Activated T-cell treated with anti-CD3 and anti-CD28 coated beads, Interleukin-2, amount 50 U/mL, for 72 hours (primary cell): ENCODE results near the gene CNGB1. TPM values are rescaled to one million over a fixed set of nuclear protein-coding genes. Genes with fewer than 3 reads are reported as not detected.
"Not testable (repeated sequence)": the region's sequence is repeated elsewhere in the genome, so short reads cannot be mapped to it uniquely, and the experiment has no call there.

Experiments
- ATAC-seq, 2 donors: fragments of 150-1000 bp; cut with Tn5 transposase; replicated peaks in 1 of 2; 2 replicates each; pipeline ENCODE4 v1.10.0; 2021; ENCODE audit warnings: moderate library complexity in 2 of 2, mild to moderate bottlenecking in 1 of 2
- DNase-seq, 2 donors: peaks; one replicate each; pipeline ENCODE4 v3.0.0; 2021 to 2022; ENCODE audit warnings: mixed read lengths in 1 of 2
- H3K27ac Mint-ChIP-seq: one replicate; pipeline ENCODE4 v1.8.0; 2022; ENCODE audit warnings: mild to moderate bottlenecking, moderate library complexity, mixed read lengths
- H3K27me3 Mint-ChIP-seq: one replicate; pipeline ENCODE4 v1.8.0; 2022; ENCODE audit warnings: low read depth, mixed read lengths
- H3K36me3 Mint-ChIP-seq, 2 donors: one replicate each; pipeline ENCODE4 v1.8.0; 2022; ENCODE audit warnings: mixed read lengths in 2 of 2, mild to moderate bottlenecking in 1 of 2; ENCODE audit not compliant: insufficient read depth in 2 of 2
- H3K4me1 Mint-ChIP-seq: one replicate; pipeline ENCODE4 v1.8.0; 2022; ENCODE audit warnings: low read depth, mixed read lengths
- H3K4me3 Mint-ChIP-seq, 2 donors: one replicate each; pipeline ENCODE4 v1.8.0; 2022; ENCODE audit warnings: mild to moderate bottlenecking in 2 of 2, mixed read lengths in 2 of 2, moderate library complexity in 2 of 2
- H3K9me3 Mint-ChIP-seq, 2 donors: one replicate each; pipeline ENCODE4 v1.8.0; 2022; ENCODE audit warnings: mixed read lengths in 2 of 2
- total RNA-seq, 2 donors: library from RNA; stranded (reverse); gene quantifications; one replicate each; pipeline ENCODE4 v1.2.3, GENCODE V29; 2022

The CNGB1 gene
- total RNA-seq, 2 donors from 2014 or later: not detected

DNA sequence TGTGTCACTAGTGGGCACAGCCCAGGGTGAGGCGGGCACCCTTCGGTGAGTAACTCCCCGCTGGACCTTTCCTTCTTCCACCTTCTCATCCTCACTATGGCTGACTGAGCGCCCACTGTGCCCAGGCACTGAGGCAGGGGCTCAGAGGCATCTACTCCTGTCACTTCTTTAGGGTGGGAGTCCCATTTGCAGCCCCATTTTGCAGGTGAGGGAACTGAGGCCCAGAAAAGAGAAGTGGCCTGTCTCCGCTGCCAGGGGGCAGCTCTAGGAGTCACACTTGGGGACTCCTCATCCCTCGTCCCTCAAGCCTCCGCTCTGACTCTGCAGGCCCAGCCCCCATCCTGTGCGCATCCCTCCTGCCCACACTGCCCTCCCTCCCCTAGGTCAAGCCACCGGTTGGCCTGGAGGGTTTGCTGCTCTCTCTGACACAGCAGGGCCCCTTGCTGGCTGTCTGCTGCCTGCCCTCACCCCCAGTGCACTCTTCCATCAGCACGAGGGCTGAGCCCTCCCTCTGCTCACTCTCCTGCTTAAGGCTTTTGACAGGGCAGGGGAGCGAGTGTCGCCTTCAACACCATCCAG lies 62.4 kb downstream of the CNGB1 start:
- no peaks in the 10 kb centered on the region for H3K36me3 Mint-ChIP-seq
- H3K4me1 Mint-ChIP-seq: no peaks in the 10 kb centered on the region

DNA sequence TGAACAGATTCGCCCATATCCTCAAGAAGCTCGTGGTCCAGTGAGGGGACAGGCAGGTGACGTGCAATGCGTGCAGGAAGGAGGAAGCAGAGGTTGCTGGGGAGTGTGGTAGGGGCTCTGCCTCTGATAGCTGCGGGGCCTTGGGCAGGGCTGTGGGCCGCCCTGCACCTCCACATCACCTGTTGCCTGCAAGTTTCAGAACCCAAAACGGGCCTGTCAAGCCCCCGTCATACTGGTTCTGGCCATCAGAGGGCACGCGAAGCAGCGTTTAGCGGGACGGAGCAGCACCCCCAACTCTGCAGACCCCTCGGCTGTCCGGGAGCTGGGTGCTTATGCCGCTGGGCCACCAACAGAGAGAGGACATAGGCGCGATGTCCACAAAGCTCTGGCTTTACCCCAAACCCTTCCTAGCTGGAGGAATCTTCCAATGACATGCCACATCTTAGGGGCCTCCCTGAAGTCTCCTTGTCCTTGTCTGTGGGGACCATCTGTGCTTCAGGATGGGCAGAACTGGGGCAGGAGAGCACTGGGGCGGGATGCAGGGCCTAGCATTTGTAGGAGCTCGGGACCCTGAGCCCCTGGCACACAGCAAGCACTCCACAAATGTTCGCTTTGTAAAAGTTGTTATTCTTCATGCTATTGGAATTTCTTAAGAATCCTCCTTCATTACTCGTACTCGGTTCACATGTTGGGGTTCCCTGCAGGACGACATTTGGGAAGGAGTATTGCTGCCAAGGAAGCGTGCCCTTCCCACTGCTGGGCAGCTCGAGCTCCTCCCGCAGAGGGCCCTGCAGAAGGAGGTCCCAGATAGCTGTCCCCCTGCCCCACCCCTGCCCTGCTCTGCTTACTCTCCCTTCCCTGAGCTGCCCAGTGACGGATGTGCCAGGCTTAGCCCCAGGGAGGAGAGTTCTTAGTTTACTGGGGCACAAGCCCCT lies 64.3 kb downstream of the CNGB1 start:
- no peak overlapping the region for H3K4me3 Mint-ChIP-seq
- peak; percentile 45 to 60 for ATAC-seq
- peaks cover 7% of the 10 kb centered on the region for H3K27me3 Mint-ChIP-seq
- H3K27ac Mint-ChIP-seq: no peak overlapping the region
- H3K4me1 Mint-ChIP-seq: no peaks in the 10 kb centered on the region
- H3K9me3 Mint-ChIP-seq: no peaks in the 10 kb centered on the region
- peak; percentile 16 to 27 for DNase-seq
- no peaks in the 10 kb centered on the region for H3K36me3 Mint-ChIP-seq

More for the DNA sequence above, 62.4 kb downstream of the CNGB1 start:
- DNase-seq: no peak
- Mint-ChIP-seq H3K9me3 (no peaks in the 10 kb centered on the region), H3K4me3 (no peak overlapping the region), H3K27ac (no peak overlapping the region), H3K27me3 (no peaks in the 10 kb centered on the region)
- ATAC-seq: no peak

DNA sequence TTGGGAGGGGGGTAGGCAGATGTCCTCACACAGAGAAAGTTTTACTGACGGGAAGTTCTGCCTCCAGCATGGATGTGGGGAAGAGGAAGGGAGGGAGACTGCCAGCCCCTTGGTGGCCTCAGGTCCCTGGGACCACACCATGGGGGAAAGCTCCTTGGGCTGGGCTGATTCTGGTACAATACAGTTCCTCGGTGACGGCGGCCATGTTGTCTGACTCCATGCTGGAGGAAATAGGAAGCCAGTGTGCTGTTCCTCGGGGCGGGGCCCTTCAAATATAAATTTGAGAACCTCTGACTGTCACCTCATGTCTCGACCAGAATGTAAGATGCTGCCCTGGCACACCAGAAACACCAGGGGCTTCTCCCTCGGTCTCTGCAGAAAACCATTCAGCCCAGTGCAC lies 66.8 kb downstream of the CNGB1 start:
- H3K9me3 Mint-ChIP-seq: no peaks in the 10 kb centered on the region
- ATAC-seq (no peak), DNase-seq (no peak)
- H3K36me3 Mint-ChIP-seq: no peaks in the 10 kb centered on the region
- no peaks in the 10 kb centered on the region for H3K4me1 Mint-ChIP-seq
- H3K4me3 Mint-ChIP-seq: no peak overlapping the region
- H3K27me3 Mint-ChIP-seq: peaks cover 13% of the 10 kb centered on the region
- no peak overlapping the region for H3K27ac Mint-ChIP-seq

DNA sequence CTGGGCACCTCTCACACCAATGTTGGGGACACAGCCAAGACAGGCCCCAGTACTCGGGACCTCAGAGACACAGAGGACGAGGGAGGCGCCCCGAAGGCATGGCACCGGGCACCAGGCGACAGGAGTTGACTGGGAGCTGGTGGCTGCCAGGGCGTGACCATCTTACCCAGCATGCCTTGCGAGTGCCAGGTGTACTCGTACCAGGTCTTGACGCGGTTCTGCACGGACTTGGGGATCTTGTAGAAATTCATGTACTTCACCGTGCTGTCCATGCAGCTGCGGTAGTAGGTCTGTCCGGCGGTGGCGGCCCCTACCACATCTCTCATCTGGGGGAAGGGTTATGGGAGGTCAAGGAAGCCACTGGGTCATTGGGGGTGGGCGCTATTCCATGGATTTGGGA lies 67.3 kb downstream of the CNGB1 start:
- H3K27me3 Mint-ChIP-seq: peaks cover 13% of the 10 kb centered on the region
- ATAC-seq: no peak
- H3K4me3 Mint-ChIP-seq: no peak overlapping the region
- H3K4me1 Mint-ChIP-seq: no peaks in the 10 kb centered on the region
- H3K36me3 Mint-ChIP-seq: no peaks in the 10 kb centered on the region
- no peak overlapping the region for H3K27ac Mint-ChIP-seq
- DNase-seq: no peak
- no peaks in the 10 kb centered on the region for H3K9me3 Mint-ChIP-seq

DNA sequence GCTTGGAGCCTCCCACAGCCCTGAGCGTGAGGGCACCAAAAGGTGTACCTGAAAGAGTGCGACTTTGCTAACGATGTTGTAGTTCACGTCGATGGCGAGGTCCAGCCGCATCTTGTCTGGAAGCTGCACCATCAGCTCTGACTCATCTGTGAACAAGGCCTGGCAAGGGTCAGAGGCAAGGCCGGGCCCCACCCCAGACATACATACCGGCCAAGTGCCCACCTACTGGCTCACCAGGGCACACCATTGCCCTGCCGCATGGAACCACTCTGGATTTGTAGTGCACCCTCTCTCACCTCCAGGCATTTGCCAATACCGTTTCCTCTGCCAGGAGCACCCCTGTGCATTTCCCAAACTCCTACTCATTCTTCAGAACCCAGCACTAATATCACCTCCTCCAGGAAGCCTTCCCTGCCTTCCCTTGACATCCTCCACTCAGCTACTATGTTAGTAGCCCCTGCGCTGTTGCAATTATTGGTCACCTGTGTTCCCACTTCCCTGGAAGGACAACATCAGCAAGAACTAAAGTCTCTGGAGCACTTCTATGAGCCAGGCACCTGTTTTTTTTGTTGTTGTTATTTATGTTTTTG lies 69.4 kb downstream of the CNGB1 start:
- Mint-ChIP-seq H3K27ac (no peak overlapping the region), H3K36me3 (no peaks in the 10 kb centered on the region), H3K4me1 (no peaks in the 10 kb centered on the region), H3K9me3 (no peaks in the 10 kb centered on the region), H3K4me3 (no peak overlapping the region), H3K27me3 (peaks cover 13% of the 10 kb centered on the region)
- ATAC-seq: no peak
- no peak for DNase-seq

DNA sequence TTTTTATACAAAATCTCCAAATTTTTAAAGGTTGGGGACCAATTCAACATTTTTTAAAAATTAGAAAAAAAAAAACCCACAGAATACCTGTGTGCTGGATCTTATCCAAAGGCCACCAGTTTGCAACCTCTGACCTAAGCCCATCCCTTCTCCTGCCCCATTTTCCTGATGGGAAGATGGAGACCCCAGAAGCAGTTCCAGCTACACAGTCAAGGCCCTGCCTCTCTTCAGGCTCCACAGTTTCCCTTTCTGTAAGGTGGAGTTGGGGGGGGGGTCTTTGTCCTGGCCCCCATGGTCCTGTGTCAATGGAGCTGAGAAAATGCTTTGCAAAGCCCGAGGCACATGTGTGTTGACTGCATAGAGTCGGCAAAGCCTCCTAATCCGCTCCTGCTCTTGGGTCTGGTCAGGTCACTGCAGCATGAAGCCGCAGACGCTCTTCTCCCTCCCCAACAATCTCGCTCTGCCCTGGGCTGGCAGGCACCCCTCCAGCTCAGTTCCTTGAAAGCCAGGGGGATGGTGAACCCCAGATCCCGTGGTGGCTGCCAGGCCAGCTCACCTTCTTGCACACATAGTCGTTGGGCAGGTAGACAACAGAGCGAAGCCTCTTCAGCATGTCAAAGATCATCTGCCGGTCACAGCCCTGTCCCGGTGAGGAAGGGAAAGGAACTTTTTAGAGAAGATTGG lies 70.0 kb downstream of the CNGB1 start:
- Mint-ChIP-seq H3K4me3 (no peak overlapping the region), H3K36me3 (no peaks in the 10 kb centered on the region), H3K4me1 (no peaks in the 10 kb centered on the region), H3K27ac (no peak overlapping the region), H3K27me3 (peaks cover 13% of the 10 kb centered on the region), H3K9me3 (no peaks in the 10 kb centered on the region)
- no peak for ATAC-seq
- DNase-seq: no peak

DNA sequence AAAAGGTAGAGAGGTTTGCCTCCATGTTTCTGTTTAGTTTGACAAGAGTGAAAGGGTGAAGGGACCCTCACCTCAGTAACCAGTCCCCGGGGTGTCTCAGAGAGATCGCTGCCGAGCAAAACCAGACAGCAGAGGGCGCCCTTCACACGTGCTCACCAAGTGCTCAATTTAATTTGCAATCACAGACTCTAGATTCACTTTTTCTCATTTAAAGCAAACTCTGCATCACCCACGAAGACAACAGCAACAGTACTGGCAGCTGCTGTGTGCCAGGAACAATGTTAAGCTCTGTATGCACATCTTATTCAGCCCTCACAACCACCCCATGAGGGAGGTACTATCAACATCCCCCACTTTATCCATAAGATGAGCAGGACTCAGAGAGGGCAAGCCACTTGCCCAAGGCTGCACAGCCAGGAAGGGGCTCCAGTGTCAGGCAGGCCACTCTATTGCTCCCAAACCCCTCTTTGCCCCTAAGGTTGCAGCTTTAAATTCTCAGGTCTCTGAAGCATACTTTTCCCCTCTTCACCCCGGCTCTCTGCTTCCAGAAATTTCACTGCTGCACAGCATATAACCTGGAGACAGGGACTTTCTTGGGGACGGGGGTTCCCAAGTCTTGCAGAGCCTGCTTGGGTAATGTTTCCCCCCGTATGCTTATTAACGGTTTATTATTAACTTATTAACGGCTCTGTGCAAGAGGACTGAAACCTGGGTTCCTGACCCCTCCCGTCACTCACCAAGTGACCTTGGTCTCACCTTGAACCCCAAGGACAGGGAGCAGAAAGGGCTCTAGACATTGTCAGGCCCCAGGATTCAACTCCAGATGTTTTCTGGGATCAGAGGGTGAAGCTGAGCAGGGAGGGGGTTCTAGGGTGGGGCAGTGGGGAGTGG lies 70.9 kb downstream of the CNGB1 start:
- H3K36me3 Mint-ChIP-seq: no peaks in the 10 kb centered on the region
- ATAC-seq: peak; percentile 74 to 77
- peak; percentile 76 to 82 for DNase-seq
- no peaks in the 10 kb centered on the region for H3K9me3 Mint-ChIP-seq
- H3K27ac Mint-ChIP-seq: no peak overlapping the region
- peaks cover 13% of the 10 kb centered on the region for H3K27me3 Mint-ChIP-seq
- H3K4me3 Mint-ChIP-seq: no peak overlapping the region
- H3K4me1 Mint-ChIP-seq: peaks cover under 1% of the 10 kb centered on the region

DNA sequence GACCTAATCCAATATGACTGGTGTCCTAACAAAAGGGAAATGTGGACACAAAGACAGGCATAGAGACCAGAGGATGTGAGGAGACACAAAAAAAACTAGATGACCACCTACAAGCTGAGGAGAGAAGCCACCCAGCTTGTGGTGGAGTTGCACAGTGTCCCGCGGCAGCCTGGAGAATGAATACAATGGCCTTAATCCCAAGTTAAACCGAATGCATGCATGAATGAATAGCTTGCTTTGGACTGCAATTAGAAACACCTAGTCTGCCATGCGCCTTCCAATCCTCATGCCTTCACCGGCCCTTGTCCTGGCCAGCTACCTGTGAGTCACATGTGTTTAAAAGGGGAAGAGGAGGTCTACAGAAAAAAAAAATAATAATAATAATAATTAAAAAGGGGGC lies 72.0 kb downstream of the CNGB1 start:
- Mint-ChIP-seq H3K27ac (no peak overlapping the region), H3K27me3 (peaks cover 18% of the 10 kb centered on the region), H3K4me1 (peaks cover 11% of the 10 kb centered on the region), H3K9me3 (no peaks in the 10 kb centered on the region), H3K4me3 (no peak overlapping the region), H3K36me3 (no peaks in the 10 kb centered on the region)
- DNase-seq: no peak
- ATAC-seq: no peak

DNA sequence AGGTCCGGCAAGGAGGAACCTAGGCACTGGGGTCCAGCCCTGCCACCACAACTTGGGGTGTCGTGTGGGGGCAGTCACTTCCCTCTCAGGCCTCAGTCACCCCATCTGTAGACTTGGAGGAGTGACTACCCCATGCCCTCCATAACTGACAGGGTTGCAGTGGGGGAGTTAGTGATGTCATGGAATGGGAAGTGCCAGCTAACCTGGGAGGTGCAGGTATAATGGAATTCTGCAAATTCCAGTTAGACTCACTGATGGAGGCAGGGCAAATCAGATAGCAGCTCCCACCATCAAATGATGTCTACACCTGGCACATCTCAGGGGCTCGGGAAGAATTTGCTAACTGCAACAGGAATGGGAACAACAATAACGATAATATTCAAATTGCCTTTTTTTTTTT lies 72.9 kb downstream of the CNGB1 start:
- H3K9me3 Mint-ChIP-seq: no peaks in the 10 kb centered on the region
- no peak for DNase-seq
- H3K4me3 Mint-ChIP-seq: no peak overlapping the region
- no peak for ATAC-seq
- H3K4me1 Mint-ChIP-seq: peaks cover 12% of the 10 kb centered on the region
- H3K27me3 Mint-ChIP-seq: peaks cover 24% of the 10 kb centered on the region
- H3K36me3 Mint-ChIP-seq: no peaks in the 10 kb centered on the region
- H3K27ac Mint-ChIP-seq: no peak overlapping the region

DNA sequence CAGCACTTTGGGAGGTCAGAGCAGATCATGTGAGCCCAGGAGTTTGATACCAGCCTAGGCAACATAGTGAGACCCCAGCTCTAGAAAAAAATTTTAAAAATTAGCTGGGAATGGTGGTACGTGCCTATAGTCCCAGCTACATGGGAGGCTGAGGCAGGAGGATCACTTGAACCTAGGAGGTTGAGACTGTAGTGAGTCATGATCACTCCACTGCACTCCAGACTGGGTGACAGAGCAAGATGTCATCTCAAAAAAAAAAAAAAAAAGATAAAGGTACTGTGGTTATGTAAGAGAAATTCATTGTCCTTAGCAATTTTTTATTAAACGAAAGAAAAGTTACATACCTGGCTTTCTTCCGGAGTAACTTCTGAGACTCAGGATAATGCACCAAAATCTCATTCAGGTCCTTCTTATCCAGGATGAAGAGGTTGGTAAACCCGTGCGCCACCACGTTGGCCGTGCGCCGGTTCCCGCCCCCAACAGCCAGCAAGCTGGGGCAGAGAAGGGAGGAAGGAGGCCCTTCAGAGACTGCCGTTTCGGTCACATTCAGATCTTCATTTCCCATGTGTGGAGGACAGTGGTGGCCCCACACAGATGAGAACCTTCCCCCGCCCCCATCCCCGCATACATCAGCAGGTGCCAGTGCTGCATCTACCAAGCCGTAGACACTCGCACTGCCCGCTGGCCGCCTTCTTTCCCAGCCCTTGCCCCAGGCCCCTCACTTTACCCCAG lies 73.7 kb downstream of the CNGB1 start:
- Mint-ChIP-seq H3K27ac (no peak overlapping the region), H3K27me3 (peaks cover 26% of the 10 kb centered on the region), H3K4me3 (no peak overlapping the region), H3K36me3 (no peaks in the 10 kb centered on the region), H3K4me1 (peaks cover 12% of the 10 kb centered on the region), H3K9me3 (no peaks in the 10 kb centered on the region)
- no peak for DNase-seq
- no peak for ATAC-seq

DNA sequence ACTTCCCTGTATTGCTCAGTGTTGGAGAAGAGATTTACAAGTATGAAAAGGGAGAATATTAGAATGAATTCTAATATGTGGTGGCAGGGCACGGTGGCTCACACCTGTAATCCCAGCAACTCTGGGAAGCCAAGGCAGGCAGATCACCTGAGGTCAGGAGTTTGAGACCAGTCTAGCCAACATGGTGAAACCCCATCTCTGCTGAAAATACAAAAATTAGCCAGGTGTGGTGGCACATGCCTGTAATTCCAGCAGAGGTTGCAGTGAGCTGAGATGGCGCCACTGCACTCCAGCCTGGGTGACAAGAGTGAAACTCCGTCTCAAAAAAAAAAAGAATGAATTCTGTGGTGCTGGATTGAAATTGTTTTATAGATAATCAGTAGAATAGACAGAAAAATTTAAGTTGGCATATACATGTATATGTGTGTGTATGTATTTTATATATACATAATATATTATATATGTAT lies 75.8 kb downstream of the CNGB1 start:
- not testable (repeated sequence) for H3K27ac Mint-ChIP-seq, H3K9me3 Mint-ChIP-seq, H3K4me3 Mint-ChIP-seq, ATAC-seq, DNase-seq, H3K36me3 Mint-ChIP-seq
- Mint-ChIP-seq H3K4me1 (peaks cover 12% of the 10 kb centered on the region), H3K27me3 (peaks cover 25% of the 10 kb centered on the region)
